Smooth muscle cell of the coronary artery (primary cell): Measurements from ENCODE around the gene NFYA. TPM values are rescaled to one million over a fixed set of nuclear protein-coding genes. Genes with fewer than 3 reads are reported as not detected.

Experiments used
- total RNA-seq: library from RNA; depleted of rRNA; stranded (reverse); fragments of >200 nt; gene quantifications from 2 replicates; pipeline ENCODE4 v1.2.3, GENCODE V29; 2014; ENCODE audit warnings: low replicate concordance

The NFYA gene
- total RNA-seq: 16.4 TPM in 2 replicates

DNA sequence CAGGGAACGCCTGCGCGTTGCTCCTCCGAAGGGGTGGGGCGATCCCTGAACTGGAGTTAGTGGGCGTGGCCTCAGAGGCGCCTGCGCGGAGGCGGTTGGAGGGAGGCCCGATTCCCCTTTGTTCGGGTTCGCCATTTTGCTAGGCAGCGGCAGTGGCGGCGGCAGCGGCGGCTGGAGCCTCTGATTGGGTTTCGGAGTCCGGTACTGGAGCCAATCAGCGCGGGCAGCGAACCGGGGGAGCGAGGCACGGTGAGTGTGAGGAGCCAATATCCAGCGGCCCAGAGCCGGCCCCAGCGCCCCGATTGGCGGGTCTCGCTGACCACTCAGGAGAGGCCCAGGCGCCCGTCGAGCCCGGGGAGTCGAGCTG lies at the start of gene NFYA:
NFYA (plus strand) TSS at position 139 of the 367 bp plus-strand sequence. CDS start 6,116 bp downstream, outside the sequence.

DNA sequence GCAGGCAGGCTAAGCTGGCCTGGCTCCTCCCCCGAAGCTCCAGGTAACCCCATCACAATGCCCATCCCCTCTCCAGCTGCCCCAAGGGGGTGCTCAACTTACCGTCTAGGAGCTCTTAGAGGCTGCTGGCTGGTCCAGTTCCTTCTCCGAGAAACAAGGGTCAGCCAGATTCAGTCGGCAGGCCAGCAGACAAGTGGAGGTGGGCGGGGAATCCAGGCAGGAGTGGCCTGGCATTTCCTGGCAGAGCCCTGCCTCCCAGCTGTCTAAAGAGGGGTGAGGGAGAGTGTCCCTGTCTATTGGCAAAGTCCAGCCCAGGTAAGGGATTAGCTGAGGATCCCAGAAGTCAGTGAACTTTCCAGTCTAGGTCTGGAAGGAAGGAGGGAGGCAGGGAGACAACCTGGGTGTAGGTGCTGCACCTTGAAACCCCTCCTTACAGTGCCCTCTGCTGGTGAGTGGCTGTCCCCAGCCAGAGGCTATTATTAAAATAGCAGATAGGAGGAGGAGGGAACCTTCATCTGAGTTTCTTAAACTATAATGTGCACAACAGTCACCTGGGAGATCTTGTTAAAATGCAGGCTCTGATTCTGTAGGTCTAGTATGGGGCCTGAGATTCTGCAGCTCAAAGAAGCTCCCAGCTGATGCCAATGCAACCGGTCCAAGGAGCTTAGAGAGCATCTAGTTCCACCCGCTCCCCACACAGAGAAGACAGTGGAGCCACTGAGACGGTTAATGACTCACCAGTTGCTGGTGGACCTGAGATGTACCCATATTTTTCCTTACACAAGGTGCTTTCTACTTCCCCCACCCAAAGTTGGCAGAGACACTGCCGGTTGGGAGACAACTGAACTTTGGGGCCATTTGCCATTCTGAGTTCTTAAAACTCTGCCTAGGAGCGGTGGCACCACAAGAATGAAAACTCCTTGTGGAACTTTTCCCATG lies 33.4 kb upstream of the NFYA start, which contains the start of gene UNC5CL:
UNC5CL (minus strand) TSS at position 162 of the 939 bp plus-strand sequence. CDS start 4,147 bp downstream, outside the sequence.

DNA sequence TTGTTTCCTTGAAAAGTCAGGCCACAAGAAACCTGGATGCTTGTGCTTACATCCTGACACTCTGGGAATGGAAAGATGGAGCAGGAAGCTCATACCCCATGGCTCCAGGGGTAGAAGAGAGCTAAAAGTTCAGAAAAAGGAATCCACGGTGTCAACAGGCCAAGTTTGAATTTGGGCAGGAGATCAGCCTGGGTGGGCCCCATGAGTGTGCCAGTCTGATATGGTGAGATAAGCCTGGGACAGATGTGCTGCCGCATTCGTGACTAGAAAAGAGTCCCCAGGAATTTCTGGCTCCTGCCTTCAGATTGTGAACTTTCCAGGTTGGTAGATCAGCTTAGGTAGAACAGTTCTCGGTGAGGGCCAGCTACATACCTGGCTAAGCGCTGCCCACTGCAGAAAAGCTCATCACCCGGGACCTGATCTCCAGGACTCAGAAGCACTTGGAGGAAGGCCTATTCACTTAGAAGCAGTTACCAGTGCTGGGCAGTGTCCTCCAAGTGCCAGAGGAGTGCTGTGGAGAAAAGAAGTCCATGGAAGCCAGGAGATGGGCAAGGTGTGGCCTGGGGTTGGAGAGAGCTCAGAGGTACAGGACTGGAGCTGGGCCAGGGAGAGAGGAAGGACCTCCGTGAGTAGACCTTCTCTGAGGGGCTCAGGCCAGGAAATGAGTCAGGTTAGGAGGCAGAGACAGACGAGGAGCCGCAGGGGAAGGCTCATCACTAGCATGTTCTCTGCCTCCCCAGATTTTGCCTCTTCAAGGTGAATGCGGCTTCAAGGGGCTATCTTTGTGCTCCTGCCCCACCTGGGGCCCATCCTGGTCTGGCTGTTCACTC lies 30.3 kb upstream of the NFYA start, which contains the start of gene TSPO2:
TSPO2 (plus strand) TSS at position 242 of the 830 bp plus-strand sequence; CDS start at position 761, 519 bp downstream.

DNA sequence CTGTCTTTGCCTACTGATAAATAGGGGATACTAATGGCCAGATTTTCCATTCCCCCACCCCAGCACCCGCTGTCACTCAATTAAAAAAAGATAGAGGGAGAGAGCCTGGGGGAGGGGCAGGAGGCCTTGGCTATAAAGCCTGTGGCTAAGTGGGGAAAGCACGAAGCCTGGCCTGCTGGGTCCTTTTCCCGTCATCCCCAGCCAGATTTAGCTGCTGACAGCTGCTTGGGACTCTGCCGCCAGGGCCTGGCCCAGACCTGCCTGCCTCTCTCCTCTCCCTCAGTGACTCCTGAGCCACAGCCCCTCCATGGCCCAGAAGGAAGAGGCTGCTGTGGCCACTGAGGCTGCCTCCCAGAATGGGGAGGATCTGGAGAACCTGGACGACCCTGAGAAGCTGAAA lies 19.7 kb upstream of the NFYA start, which contains the start of gene APOBEC2:
APOBEC2 (plus strand) TSS at position 162 of the 400 bp plus-strand sequence; CDS start at position 308, 146 bp downstream.

DNA sequence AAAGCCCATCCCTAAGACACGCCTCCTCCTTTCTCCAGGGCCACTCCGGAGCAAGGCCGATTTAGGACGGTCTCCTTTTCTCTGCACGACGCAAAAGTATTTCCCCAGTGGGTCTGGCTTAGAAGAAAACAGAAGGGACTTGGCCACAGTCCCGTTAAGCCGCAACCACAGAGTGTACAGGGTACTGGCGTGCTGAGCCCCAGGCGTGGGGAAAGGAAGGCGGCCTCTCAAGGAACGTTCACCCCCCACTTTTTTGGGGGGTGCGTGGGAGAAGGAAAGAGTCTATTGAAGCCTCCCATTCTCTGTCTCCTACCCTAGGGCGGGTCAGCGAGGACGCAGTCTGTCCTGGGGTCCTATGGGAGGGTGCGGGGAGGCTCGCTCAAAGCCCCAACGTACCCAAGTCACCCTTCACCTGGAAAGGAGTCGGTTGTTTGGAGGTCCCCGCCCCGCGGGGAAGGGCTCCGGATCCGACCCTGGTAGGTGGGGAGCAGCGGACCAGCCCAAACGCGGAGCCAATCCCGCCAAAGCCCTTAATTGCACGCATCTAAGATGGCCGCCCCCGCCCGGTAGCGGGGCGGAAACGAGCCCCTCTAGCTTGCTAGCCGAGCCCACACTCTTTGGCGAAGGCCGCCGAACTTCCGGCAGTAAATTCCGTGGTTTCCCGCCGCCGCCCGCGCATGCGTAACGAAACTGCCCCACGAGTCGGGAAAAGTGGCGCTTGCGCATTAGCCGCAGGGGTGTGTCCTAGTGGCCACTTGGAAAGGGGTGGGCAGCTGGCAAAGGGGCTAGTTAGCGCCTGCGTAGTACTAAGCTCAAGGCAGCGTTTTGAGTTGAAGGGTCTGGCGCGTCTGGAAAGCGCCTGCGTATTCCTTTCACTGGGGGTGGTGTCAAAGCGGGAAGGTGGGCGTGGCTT lies 595 bp upstream of the NFYA start, which contains the start of gene OARD1:
OARD1 (minus strand) TSS at position 434 of the 913 bp plus-strand sequence. CDS start 722 bp downstream, outside the sequence.

Other genes starting within 250 kb of the NFYA start
- gene UNC5CL, start 33.8 kb upstream of the NFYA start, total RNA-seq: under 0.01 and 0.12 TPM in 2 replicates
- gene TSPO2, start 30.5 kb upstream of the NFYA start, total RNA-seq: not detected in 2 replicates
- gene APOBEC2, start 19.8 kb upstream of the NFYA start, total RNA-seq: not detected in 2 replicates
- 9.4 and 10.5 TPM in 2 replicates for gene OARD1, start 618 bp upstream of the NFYA start, total RNA-seq
- not detected in 2 replicates for gene TREML1, start 81.4 kb downstream of the NFYA start, total RNA-seq
- 0.12 TPM in 1 of 2 replicates, not detected in the other for gene TREM2, start 90.1 kb downstream of the NFYA start, total RNA-seq
- gene TREML2, start 128.2 kb downstream of the NFYA start, total RNA-seq: not detected in 2 replicates
- not detected in 2 replicates for gene TREML4, start 155.4 kb downstream of the NFYA start, total RNA-seq
- gene TREM1, start 213.7 kb downstream of the NFYA start, total RNA-seq: 1.5 TPM in 1 of 2 replicates, not detected in the other